K562 (cell line): ENCODE measurements around the gene STXBP6. TPM values are rescaled to one million over a fixed set of nuclear protein-coding genes. Genes with fewer than 3 reads are reported as not detected.

Source experiments
- E2F4 ChIP-seq: sonication (generic); formaldehyde crosslinking; IDR thresholded peaks from 2 replicates; pipeline ENCODE4 v1.8.0; 2022; ENCODE audit warnings: mild to moderate bottlenecking, low read depth, missing genetic modification reagents
- KLF1 ChIP-seq: fragments of 450-650 bp; IDR thresholded peaks from 2 replicates; pipeline ENCODE4 v1.6.1; 2016; ENCODE audit warnings: missing genetic modification characterization, missing compliant biosample characterization
- MAZ ChIP-seq, 2 experiments: fragments of 450-650 bp in 1 of 2; sonication (generic) in 1 of 2; formaldehyde crosslinking; IDR thresholded peaks in 1 of 2; conservative IDR thresholded peaks in 1 of 2; 2 replicates each; pipeline versions ENCODE4 v1.4.0 to v1.5.0; 2020; ENCODE audit warnings: mild to moderate bottlenecking in 1 of 2, missing genetic modification reagents in 1 of 2
- MECOM ChIP-seq: fragments of 250-450 bp; sonication (Bioruptor Pico); IDR thresholded peaks from 2 replicates; pipeline ENCODE4 v1.8.0; 2022; ENCODE audit warnings: inconsistent platforms
- MTA2 ChIP-seq: fragments of 450-650 bp; IDR thresholded peaks from 2 replicates; pipeline ENCODE4 v1.6.1; 2016; ENCODE audit warnings: low read depth
- RUNX1 ChIP-seq: sonication (generic); IDR thresholded peaks from 2 replicates; pipeline ENCODE4 v1.6.1; 2016; ENCODE audit warnings: antibody characterized with exemption, low read depth
- SRSF9 ChIP-seq: fragments of 200-400 bp; formaldehyde crosslinking; IDR thresholded peaks from 2 replicates; pipeline ENCODE4 v1.6.1; 2017; ENCODE audit warnings: low read depth, low read length, borderline replicate concordance
- ZFX ChIP-seq: sonication (generic); formaldehyde crosslinking; IDR thresholded peaks from 2 replicates; pipeline ENCODE4 v1.8.0; 2022; ENCODE audit warnings: mild to moderate bottlenecking, missing genetic modification reagents, moderate library complexity
- ZNF79 ChIP-seq: fragments of 250-450 bp; sonication (Bioruptor Pico); IDR thresholded peaks from 2 replicates; pipeline ENCODE4 v1.4.0; 2020; ENCODE audit warnings: low read depth, mild to moderate bottlenecking, moderate library complexity
- polyA plus RNA-seq, 8 experiments: library from polyadenylated mRNA; depleted of rRNA in 4 of 8; stranded (reverse) in 5 of 8; unstranded in 3 of 8; fragments of >200 nt; fragmentation: Nextera tagmentation in 2 of 8; fragmentation: Illumina TruSeq in 1 of 8; extraction: Ambion mirVana in 2 of 8; extraction: Trizol in 1 of 8; gene quantifications; 2 replicates each; pipeline versions ENCODE4 v1.2.1 to v1.2.3, GENCODE V29; 2011 to 2014; ENCODE audit warnings: inconsistent platforms in 1 of 8, missing spikeins in 1 of 8
- total RNA-seq, 7 experiments: library from RNA; depleted of rRNA in 6 of 7; stranded (reverse); fragments of >200 nt in 6 of 7; fragmentation: Illumina TruSeq in 2 of 7; extraction: Trizol in 2 of 7; gene quantifications; 2 replicates each; pipeline versions ENCODE4 v1.2.1 to v1.2.3, GENCODE V29; 2011 to 2021; ENCODE audit warnings: low replicate concordance in 1 of 7
- TF ChIP-seq, protein P1 (sequence below), 2 experiments: fragments of 450-650 bp; conservative IDR thresholded peaks; 2 replicates each; pipeline ENCODE4 v1.6.1; 2017; ENCODE audit warnings: mild to moderate bottlenecking in 2 of 2, moderate library complexity in 2 of 2

Gene STXBP6
- total and polyA plus RNA-seq, 9 of the 15 experiments (the other 6 are each of a cell fraction or from before 2014, with no cell fraction given), result 0.27 to 0.89 (median 0.59) TPM

DNA sequence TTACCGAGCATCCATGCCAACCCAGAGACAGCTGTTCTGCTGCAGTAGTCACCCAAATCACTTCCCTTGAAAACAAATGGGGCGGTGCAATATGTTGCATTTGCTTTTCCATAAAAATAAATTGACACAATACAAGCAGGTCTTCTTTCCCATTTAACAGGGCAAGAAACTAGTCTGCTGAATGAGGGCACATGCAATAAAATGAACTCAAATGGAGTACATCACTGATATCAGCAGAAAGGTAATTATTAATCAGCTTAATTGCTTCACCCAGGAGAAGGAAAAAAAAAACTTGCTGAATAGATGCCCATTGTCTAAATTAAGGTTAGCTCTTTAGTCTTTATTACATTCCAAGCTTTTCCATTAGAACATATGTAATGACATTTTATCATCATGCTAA lies 240.8 kb downstream of the STXBP6 start (continued):
- TF ChIP-seq, protein P1, sequence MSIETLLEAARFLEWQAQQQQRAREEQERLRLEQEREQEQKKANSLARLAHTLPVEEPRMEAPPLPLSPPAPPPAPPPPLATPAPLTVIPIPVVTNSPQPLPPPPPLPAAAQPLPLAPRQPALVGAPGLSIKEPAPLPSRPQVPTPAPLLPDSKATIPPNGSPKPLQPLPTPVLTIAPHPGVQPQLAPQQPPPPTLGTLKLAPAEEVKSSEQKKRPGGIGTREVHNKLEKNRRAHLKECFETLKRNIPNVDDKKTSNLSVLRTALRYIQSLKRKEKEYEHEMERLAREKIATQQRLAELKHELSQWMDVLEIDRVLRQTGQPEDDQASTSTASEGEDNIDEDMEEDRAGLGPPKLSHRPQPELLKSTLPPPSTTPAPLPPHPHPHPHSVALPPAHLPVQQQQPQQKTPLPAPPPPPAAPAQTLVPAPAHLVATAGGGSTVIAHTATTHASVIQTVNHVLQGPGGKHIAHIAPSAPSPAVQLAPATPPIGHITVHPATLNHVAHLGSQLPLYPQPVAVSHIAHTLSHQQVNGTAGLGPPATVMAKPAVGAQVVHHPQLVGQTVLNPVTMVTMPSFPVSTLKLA (conservative IDR thresholded peaks at IDR 0.05), result no peak
- no peak for TF ChIP-seq MECOM (CRISPR knock-in tag)
- no peak for TF ChIP-seq MTA2
- no peak for TF ChIP-seq KLF1 (tag)
- TF ChIP-seq ZNF79 (CRISPR knock-in tag), result no peak
- TF ChIP-seq MAZ (CRISPR knock-in tag; conservative IDR thresholded peaks at IDR 0.05 in 1 of 2, IDR thresholded peaks at IDR 0.05 in 1 of 2), result no peak
- TF ChIP-seq SRSF9, result no peak
- TF ChIP-seq ZFX, result no peak
- TF ChIP-seq RUNX1, result no peak
- no peak for TF ChIP-seq E2F4 (CRISPR knock-in tag)
- TF ChIP-seq, all 486 proteins: peak for 0
